Brain pericyte (primary cell): ENCODE data around the gene PPP3CA.
A peak's percentile ranks its signal among the peaks of the same experiment; 100 is the strongest.

Source experiments
- DNase-seq: peaks from one replicate; pipeline ENCODE4 v3.0.0-alpha.2; 2012; ENCODE audit warnings: low read depth, low spot score

Gene PPP3CA

GRCh38 chr4:101347267-101347556, at the start of gene PPP3CA:
Gene PPP3CA (minus strand): TSS chr4:101347526.
- DNase-seq: no peak

- no peak for DNase-seq
Measured at GRCh38 chr4:101393256-101393655, 45.9 kb upstream of the PPP3CA start.

- no peak for DNase-seq
Measured at GRCh38 chr4:101370663-101371210, 23.4 kb upstream of the PPP3CA start.

GRCh38 chr4:101367201-101367600, 19.9 kb upstream of the PPP3CA start:
- DNase-seq: no peak

- DNase-seq: no peak
Measured at GRCh38 chr4:101366331-101366730, 19.0 kb upstream of the PPP3CA start.

- DNase-seq: no peak
Measured at GRCh38 chr4:101357751-101358150, 10.4 kb upstream of the PPP3CA start.

- no peak for DNase-seq
Measured at GRCh38 chr4:101356928-101357327, 9.6 kb upstream of the PPP3CA start.

GRCh38 chr4:101355767-101356702, 8.7 kb upstream of the PPP3CA start:
- no peak for DNase-seq

GRCh38 chr4:101355246-101355645, 7.9 kb upstream of the PPP3CA start:
- DNase-seq: no peak

GRCh38 chr4:101349801-101350064, 2.4 kb upstream of the PPP3CA start:
- no peak for DNase-seq

- no peak for DNase-seq
Measured at GRCh38 chr4:101348995-101349800, 1.9 kb upstream of the PPP3CA start.

GRCh38 chr4:101348367-101348827, 1.1 kb upstream of the PPP3CA start:
- DNase-seq: no peak

- DNase-seq: peak; percentile 92
Measured at GRCh38 chr4:101347557-101348366, 436 bp upstream of the PPP3CA start.

GRCh38 chr4:101346351-101347266, 717 bp downstream of the PPP3CA start:
- peak; percentile 55 for DNase-seq

- no peak for DNase-seq
Measured at GRCh38 chr4:101345596-101346350, 1.6 kb downstream of the PPP3CA start.

- DNase-seq: no peak
Measured at GRCh38 chr4:101345271-101345595, 2.1 kb downstream of the PPP3CA start.

- no peak for DNase-seq
Measured at GRCh38 chr4:101339332-101339731, 8.0 kb downstream of the PPP3CA start.

GRCh38 chr4:101337688-101338087, 9.6 kb downstream of the PPP3CA start:
- no peak for DNase-seq

GRCh38 chr4:101334963-101335572, 12.3 kb downstream of the PPP3CA start:
- no peak for DNase-seq

GRCh38 chr4:101332424-101332823, 14.9 kb downstream of the PPP3CA start:
- DNase-seq: no peak
